ENCODE results near the gene SCG2. TPM values are rescaled to one million over a fixed set of nuclear protein-coding genes. Genes with fewer than 3 reads are reported as not detected.
A peak's percentile ranks its signal among the peaks of the same experiment; 100 is the strongest.

Gene SCG2
- total RNA-seq, 1 donor from 2014 or later = 2.0 TPM

DNA sequence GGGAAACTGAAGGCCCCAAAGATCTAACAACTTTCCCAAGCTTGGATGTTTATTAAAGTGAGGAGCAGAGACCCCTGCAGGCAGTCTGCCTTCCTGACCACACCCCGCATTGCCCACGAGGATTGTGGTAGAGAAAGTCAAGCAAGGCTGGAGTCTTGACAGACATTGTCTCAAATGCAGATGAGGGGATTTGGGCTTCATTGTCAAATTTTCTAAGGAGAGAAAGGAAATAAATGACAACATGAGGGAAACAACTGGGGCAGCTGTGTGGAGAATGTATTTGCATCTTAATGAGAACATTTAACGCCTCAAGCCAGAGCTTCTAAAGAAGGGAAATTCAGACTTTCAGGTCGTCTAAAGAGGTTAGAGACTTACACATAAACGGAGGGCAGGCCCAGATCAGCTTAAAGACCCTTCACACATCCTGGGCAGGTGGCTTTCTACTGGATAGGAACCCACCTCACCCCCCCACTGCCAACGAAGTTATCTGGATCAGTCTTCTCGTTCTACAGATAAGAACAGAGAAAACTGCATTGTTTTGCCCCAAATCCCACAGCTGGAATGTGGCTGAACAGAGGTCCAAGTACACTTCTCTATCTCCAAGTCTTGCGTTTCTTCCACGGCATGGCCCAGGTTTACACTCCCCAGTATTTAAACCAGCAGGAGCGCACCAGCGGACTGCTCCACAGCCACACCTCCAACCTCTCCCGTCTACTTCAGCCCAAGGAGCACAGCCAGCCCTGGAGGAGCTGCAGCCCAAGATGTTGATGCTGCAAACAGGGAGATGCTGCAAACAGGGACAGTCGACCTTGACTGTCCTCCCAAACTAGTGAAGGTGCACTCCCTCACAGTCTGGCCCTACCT, 16.2 kb upstream of the SCG2 start:
- TF ChIP-seq, protein P1, sequence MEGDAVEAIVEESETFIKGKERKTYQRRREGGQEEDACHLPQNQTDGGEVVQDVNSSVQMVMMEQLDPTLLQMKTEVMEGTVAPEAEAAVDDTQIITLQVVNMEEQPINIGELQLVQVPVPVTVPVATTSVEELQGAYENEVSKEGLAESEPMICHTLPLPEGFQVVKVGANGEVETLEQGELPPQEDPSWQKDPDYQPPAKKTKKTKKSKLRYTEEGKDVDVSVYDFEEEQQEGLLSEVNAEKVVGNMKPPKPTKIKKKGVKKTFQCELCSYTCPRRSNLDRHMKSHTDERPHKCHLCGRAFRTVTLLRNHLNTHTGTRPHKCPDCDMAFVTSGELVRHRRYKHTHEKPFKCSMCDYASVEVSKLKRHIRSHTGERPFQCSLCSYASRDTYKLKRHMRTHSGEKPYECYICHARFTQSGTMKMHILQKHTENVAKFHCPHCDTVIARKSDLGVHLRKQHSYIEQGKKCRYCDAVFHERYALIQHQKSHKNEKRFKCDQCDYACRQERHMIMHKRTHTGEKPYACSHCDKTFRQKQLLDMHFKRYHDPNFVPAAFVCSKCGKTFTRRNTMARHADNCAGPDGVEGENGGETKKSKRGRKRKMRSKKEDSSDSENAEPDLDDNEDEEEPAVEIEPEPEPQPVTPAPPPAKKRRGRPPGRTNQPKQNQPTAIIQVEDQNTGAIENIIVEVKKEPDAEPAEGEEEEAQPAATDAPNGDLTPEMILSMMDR (IDR thresholded peaks at IDR 0.05; ENCODE audit: unreplicated experiment) = no peak
- no peak for DNase-seq (ENCODE audit: low spot score in 2 of 2, unreplicated experiment in 2 of 2)
- H3K9me3 Mint-ChIP-seq = no peaks in the 10 kb centered on the region
- peaks cover 13% of the 10 kb centered on the region for H3K4me1 Mint-ChIP-seq
- H3K27ac Mint-ChIP-seq = no peak overlapping the region
- H3K4me3 Mint-ChIP-seq = no peak overlapping the region
- no peaks in the 10 kb centered on the region for H3K36me3 Mint-ChIP-seq
- peaks cover 31% of the 10 kb centered on the region for H3K27me3 Mint-ChIP-seq (ENCODE audit: low read depth)

- DNase-seq (ENCODE audit: low spot score in 2 of 2, unreplicated experiment in 2 of 2) = no peak
- Mint-ChIP-seq H3K9me3 (no peaks in the 10 kb centered on the region), H3K27me3 (ENCODE audit: low read depth) (peaks cover 23% of the 10 kb centered on the region), H3K27ac (no peak overlapping the region), H3K4me3 (no peak overlapping the region), H3K4me1 (peaks cover 18% of the 10 kb centered on the region), H3K36me3 (no peaks in the 10 kb centered on the region)
- TF ChIP-seq, protein P1 (IDR thresholded peaks at IDR 0.05; ENCODE audit: unreplicated experiment) = no peak
Measured at GRCh38 chr2:223614534-223614933, 12.4 kb upstream of the SCG2 start.

- DNase-seq (ENCODE audit: low spot score in 2 of 2, unreplicated experiment in 2 of 2) = peak; percentile 45 to 74
- Mint-ChIP-seq H3K36me3 (no peaks in the 10 kb centered on the region), H3K27me3 (ENCODE audit: low read depth) (peaks cover 14% of the 10 kb centered on the region), H3K27ac (peak overlapping the region; percentile 87), H3K9me3 (no peaks in the 10 kb centered on the region), H3K4me3 (peak overlapping the region; percentile 69), H3K4me1 (peaks cover 15% of the 10 kb centered on the region)
- TF ChIP-seq, protein P1 (IDR thresholded peaks at IDR 0.05; ENCODE audit: unreplicated experiment) = no peak
Measured at GRCh38 chr2:223613017-223613950, 11.1 kb upstream of the SCG2 start.

GRCh38 chr2:223612501-223612900, 10.3 kb upstream of the SCG2 start:
- H3K27ac Mint-ChIP-seq = peak overlapping the region; percentile 87
- peaks cover 15% of the 10 kb centered on the region for H3K4me1 Mint-ChIP-seq
- peak overlapping the region; percentile 69 for H3K4me3 Mint-ChIP-seq
- TF ChIP-seq, protein P1 (IDR thresholded peaks at IDR 0.05; ENCODE audit: unreplicated experiment) = no peak
- no peaks in the 10 kb centered on the region for H3K36me3 Mint-ChIP-seq
- peaks cover 8% of the 10 kb centered on the region for H3K27me3 Mint-ChIP-seq (ENCODE audit: low read depth)
- no peak for DNase-seq (ENCODE audit: low spot score in 2 of 2, unreplicated experiment in 2 of 2)
- no peaks in the 10 kb centered on the region for H3K9me3 Mint-ChIP-seq

- Mint-ChIP-seq H3K27me3 (ENCODE audit: low read depth) (peaks cover 12% of the 10 kb centered on the region), H3K4me3 (no peak overlapping the region), H3K9me3 (no peaks in the 10 kb centered on the region), H3K36me3 (no peaks in the 10 kb centered on the region), H3K4me1 (peaks cover 15% of the 10 kb centered on the region), H3K27ac (no peak overlapping the region)
- TF ChIP-seq, protein P1 (IDR thresholded peaks at IDR 0.05; ENCODE audit: unreplicated experiment) = no peak
- DNase-seq (ENCODE audit: low spot score in 2 of 2, unreplicated experiment in 2 of 2) = no peak
Measured at GRCh38 chr2:223611061-223611460, 8.9 kb upstream of the SCG2 start.

All from mesothelial cell of epicardium (in vitro differentiated cells).